NT2/D1 (cell line): Measurements from ENCODE around the gene GRAMD1B.

ENCODE experiments used
- SUZ12 ChIP-seq: IDR thresholded peaks from 2 replicates; pipeline ENCODE4 v1.6.1; 2011; ENCODE audit not compliant: insufficient read length, insufficient read depth; ENCODE audit errors: extremely low read depth
- YY1 ChIP-seq: IDR thresholded peaks from 2 replicates; pipeline ENCODE4 v1.6.1; 2011; ENCODE audit not compliant: insufficient read length, insufficient read depth

GRCh38 chr11:123438131-123438627 lies 8.1 kb downstream of the GRAMD1B start:
- TF ChIP-seq SUZ12 (no peak), YY1 (no peak)
